NCI-H2029 (cell line): ENCODE measurements around the gene CDC14B.

Experiments used
- DNase-seq: peaks from one replicate; lab custom pipeline; 2025; lab: John Stamatoyannopoulos, UW

CDC14B gene

GRCh38 chr9:96484521-96484931, 135.1 kb downstream of the CDC14B start:
- no peak for DNase-seq

- no peak for DNase-seq
These were observed 135.8 kb downstream of the CDC14B start for GRCh38 chr9:96483733-96484390.

- DNase-seq = no peak
These were observed 136.4 kb downstream of the CDC14B start for GRCh38 chr9:96483197-96483596.

- no peak for DNase-seq
These were observed 137.2 kb downstream of the CDC14B start for GRCh38 chr9:96482476-96482875.

GRCh38 chr9:96480736-96481135, 138.9 kb downstream of the CDC14B start:
- no peak for DNase-seq

- DNase-seq = no peak
These were observed 140.7 kb downstream of the CDC14B start for GRCh38 chr9:96478829-96479371.

GRCh38 chr9:96476591-96476990, 143.1 kb downstream of the CDC14B start:
- DNase-seq = no peak

GRCh38 chr9:96476013-96476412, 143.6 kb downstream of the CDC14B start:
- DNase-seq = no peak

GRCh38 chr9:96467784-96468183, 151.9 kb downstream of the CDC14B start:
- no peak for DNase-seq

- no peak for DNase-seq
These were observed 155.2 kb downstream of the CDC14B start for GRCh38 chr9:96464426-96464825.

- no peak for DNase-seq
These were observed 157.1 kb downstream of the CDC14B start for GRCh38 chr9:96462541-96462940.

- no peak for DNase-seq
These were observed 158.3 kb downstream of the CDC14B start for GRCh38 chr9:96461336-96461735.

- DNase-seq = no peak
These were observed 158.8 kb downstream of the CDC14B start for GRCh38 chr9:96460882-96461281.

- no peak for DNase-seq
These were observed 159.2 kb downstream of the CDC14B start for GRCh38 chr9:96460470-96460869.

GRCh38 chr9:96459268-96460007, 160.2 kb downstream of the CDC14B start:
- DNase-seq = no peak

- DNase-seq = no peak
These were observed 161.4 kb downstream of the CDC14B start for GRCh38 chr9:96458226-96458625.

GRCh38 chr9:96457266-96457665, 162.4 kb downstream of the CDC14B start:
- no peak for DNase-seq

- DNase-seq = no peak
These were observed 166.0 kb downstream of the CDC14B start for GRCh38 chr9:96453625-96454024.

GRCh38 chr9:96450613-96451528, 168.8 kb downstream of the CDC14B start:
- DNase-seq = no peak
